Heart left ventricle (tissue), 13 donors: ENCODE data around the gene RELT.

Experiments used
- CTCF ChIP-seq, 12 donors: fragments of 200-600 bp; sonication (generic) in 4 of 12; IDR thresholded peaks; one replicate each; pipeline versions ENCODE4 v1.5.0 to v1.8.0; 2018 to 2022; ENCODE audit warnings: antibody characterized with exemption in 12 of 12, mild to moderate bottlenecking in 5 of 12
- POLR2A ChIP-seq, 2 donors: fragments of 450-650 bp; IDR thresholded peaks; one replicate each; pipeline ENCODE4 v1.6.1; 2017; ENCODE audit warnings: antibody characterized with exemption in 2 of 2, mild to moderate bottlenecking in 2 of 2, moderate library complexity in 2 of 2
- donor health status: ischemic (EF 13 %, LVEDD 7.1; RV severe dilation, severe dysfunction).
- donor health status: DM: no; HTN: yes; CAD: no.
- donor health status: DM: no; HTN: no; CAD: no.
- donor health status: ischemic (EF 25% LVEDD 6.9; RV normal size, moderate dysfunction).
- donor health status: ischemic (EF 25% LVEDD 5.7; RV mildly dilated, moderate dysfunction).
- donor health status: ischemic (EF 35%, LVEDD 5.7; RV mildly dilated, moderate dysfunction).
- donor health status: nonischemic (EF 11% LVEDD 7.7; RV severe dilation, severe dysfunction).
- donor health status: DM: yes; HTN: yes; CAD: no.
- donor health status: PGD.
- donor health status: ischemic (EF 29% LVEDD 5.4; RV normal size, mild dysfunction).
- donor health status: nonischemic (EF 23%, LVEDD 6.1; RV moderate dilation, normal function).

GRCh38 chr11:73389916-73390315 lies 13.7 kb downstream of the RELT start:
- TF ChIP-seq POLR2A (IDR thresholded peaks at IDR 0.05) (no peak), CTCF (IDR thresholded peaks at IDR 0.05) (no peak)
